Measurements from ENCODE around the gene CLASP2. TPM values are rescaled to one million over a fixed set of nuclear protein-coding genes. Genes with fewer than 3 reads are reported as not detected.

CLASP2 gene
- total RNA-seq, 2 donors from 2014 or later: 65.0 to 74.8 TPM

GRCh38 chr3:33543601-33544000 lies 174.5 kb downstream of the CLASP2 start:
- no peak for TF ChIP-seq CTCF (conservative IDR thresholded peaks at IDR 0.05)
- Histone ChIP-seq H3K27me3 (ENCODE audit: control insufficient read depth, insufficient read depth, low read length, poor library complexity, severe bottlenecking) (no peaks in the 10 kb centered on the region), H3K4me3 (ENCODE audit: low read length) (no peak overlapping the region), H3K36me3 (ENCODE audit: control insufficient read depth, insufficient read depth, low read length) (peaks cover 57% of the 10 kb centered on the region), H3K4me1 (ENCODE audit: control insufficient read depth, insufficient read depth, low read length) (no peaks in the 10 kb centered on the region), H3K9ac (ENCODE audit: extremely low read depth, low read length, poor library complexity, severe bottlenecking) (no peak overlapping the region), H3K27ac (ENCODE audit: low read depth, low read length) (no peak overlapping the region), H3K9me3 (ENCODE audit: control insufficient read depth, low read length) (peaks cover 7% of the 10 kb centered on the region)
- WGBS, 2 experiments (ENCODE audit: insufficient coverage in 1 of 2, insufficient read length in 1 of 2): 95% methylated on average over 1 of the region's 1 CpG; no CpG with 5 or more reads in 1 of the 2 experiments
- no peak for DNase-seq
- Mint-ChIP-seq H3K27me3 (ENCODE audit: insufficient read depth) (no peaks in the 10 kb centered on the region), H3K36me3 (ENCODE audit: low read depth) (peaks cover 49% of the 10 kb centered on the region), H3K27ac (no peak overlapping the region), H3K9me3 (peaks cover 5% of the 10 kb centered on the region), H3K4me1 (no peaks in the 10 kb centered on the region), H3K4me3 (no peak overlapping the region)

GRCh38 chr3:33541918-33542317 lies 176.1 kb downstream of the CLASP2 start:
- DNase-seq: no peak
- no peak overlapping the region for H3K9ac ChIP-seq (ENCODE audit: extremely low read depth, low read length, poor library complexity, severe bottlenecking)
- Mint-ChIP-seq H3K9me3 (peaks cover 5% of the 10 kb centered on the region), H3K27me3 (ENCODE audit: insufficient read depth) (no peaks in the 10 kb centered on the region), H3K36me3 (ENCODE audit: low read depth) (peaks cover 61% of the 10 kb centered on the region), H3K4me3 (no peak overlapping the region), H3K4me1 (peaks cover 3% of the 10 kb centered on the region), H3K27ac (no peak overlapping the region)
- no peak for TF ChIP-seq CTCF (conservative IDR thresholded peaks at IDR 0.05)
- H3K4me1 ChIP-seq (ENCODE audit: control insufficient read depth, insufficient read depth, low read length): no peaks in the 10 kb centered on the region
- H3K36me3 ChIP-seq (ENCODE audit: control insufficient read depth, insufficient read depth, low read length): peaks cover 72% of the 10 kb centered on the region
- H3K4me3 ChIP-seq (ENCODE audit: low read length): no peak overlapping the region
- H3K27ac ChIP-seq (ENCODE audit: low read depth, low read length): no peak overlapping the region
- H3K27me3 ChIP-seq (ENCODE audit: control insufficient read depth, insufficient read depth, low read length, poor library complexity, severe bottlenecking): no peaks in the 10 kb centered on the region
- peaks cover 7% of the 10 kb centered on the region for H3K9me3 ChIP-seq (ENCODE audit: control insufficient read depth, low read length)

GRCh38 chr3:33538678-33539339 lies 179.2 kb downstream of the CLASP2 start:
- no peaks in the 10 kb centered on the region for H3K27me3 Mint-ChIP-seq (ENCODE audit: insufficient read depth)
- DNase-seq: no peak
- H3K4me1 Mint-ChIP-seq: peaks cover 3% of the 10 kb centered on the region
- no peak overlapping the region for H3K27ac Mint-ChIP-seq
- H3K9ac ChIP-seq (ENCODE audit: extremely low read depth, low read length, poor library complexity, severe bottlenecking): no peak overlapping the region
- H3K36me3 Mint-ChIP-seq (ENCODE audit: low read depth): peaks cover 58% of the 10 kb centered on the region
- H3K9me3 ChIP-seq (ENCODE audit: control insufficient read depth, low read length): no peaks in the 10 kb centered on the region
- 98 to 100% methylated on average over 1 to 3 of the region's 4 CpGs for WGBS, 2 experiments (ENCODE audit: insufficient coverage in 1 of 2, insufficient read length in 1 of 2)
- no peak overlapping the region for H3K27ac ChIP-seq (ENCODE audit: low read depth, low read length)
- H3K4me1 ChIP-seq (ENCODE audit: control insufficient read depth, insufficient read depth, low read length): no peaks in the 10 kb centered on the region
- no peaks in the 10 kb centered on the region for H3K27me3 ChIP-seq (ENCODE audit: control insufficient read depth, insufficient read depth, low read length, poor library complexity, severe bottlenecking)
- peaks cover 69% of the 10 kb centered on the region for H3K36me3 ChIP-seq (ENCODE audit: control insufficient read depth, insufficient read depth, low read length)
- TF ChIP-seq CTCF (conservative IDR thresholded peaks at IDR 0.05): no peak
- no peaks in the 10 kb centered on the region for H3K9me3 Mint-ChIP-seq
- no peak overlapping the region for H3K4me3 Mint-ChIP-seq
- no peak overlapping the region for H3K4me3 ChIP-seq (ENCODE audit: low read length)

All from endodermal cell (in vitro differentiated cells).